Measurements from ENCODE around the gene BSCL2. TPM values are rescaled to one million over a fixed set of nuclear protein-coding genes. Genes with fewer than 3 reads are reported as not detected.

The BSCL2 gene
- polyA plus RNA-seq, 1 experiment: 42.8 TPM

DNA sequence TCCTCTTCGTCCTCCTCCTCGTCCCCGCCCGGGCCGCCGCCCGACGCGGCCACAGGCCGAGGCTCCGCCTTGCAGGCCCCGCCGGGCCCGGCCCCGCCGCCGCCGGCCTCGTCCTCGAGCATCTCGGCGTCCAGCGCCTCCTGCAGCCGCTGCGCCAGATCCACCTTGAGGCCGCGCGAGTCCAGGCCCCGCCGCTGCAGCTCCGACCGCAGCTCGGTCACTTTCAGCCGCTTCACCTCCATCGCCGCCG, 19.6 kb upstream of the BSCL2 start:
- CTCF ChIA-PET: interaction anchor here (0.5 to 1.8 kb wide), 4 partner anchors 21 to 60 kb away, joined by 3 to 6 read pairs (median 4); no protein-coding TSS in a partner anchor
- Histone ChIP-seq H3K27me3 (ENCODE audit: control insufficient read depth, insufficient read depth, low read length) (no peaks in the 10 kb centered on the region), H3K27ac (ENCODE audit: low read depth, low read length) (peak overlapping the region; percentile 70), H3K4me3 (ENCODE audit: low read depth, low read length) (peak overlapping the region; percentile 99), H3K9me3 (ENCODE audit: control insufficient read depth, insufficient read depth, low read length) (no peaks in the 10 kb centered on the region; the same call in 1 of the 2 replicates)
- DNase-seq (ENCODE audit: low read depth, low spot score): no peak
- TF ChIP-seq, protein P1, sequence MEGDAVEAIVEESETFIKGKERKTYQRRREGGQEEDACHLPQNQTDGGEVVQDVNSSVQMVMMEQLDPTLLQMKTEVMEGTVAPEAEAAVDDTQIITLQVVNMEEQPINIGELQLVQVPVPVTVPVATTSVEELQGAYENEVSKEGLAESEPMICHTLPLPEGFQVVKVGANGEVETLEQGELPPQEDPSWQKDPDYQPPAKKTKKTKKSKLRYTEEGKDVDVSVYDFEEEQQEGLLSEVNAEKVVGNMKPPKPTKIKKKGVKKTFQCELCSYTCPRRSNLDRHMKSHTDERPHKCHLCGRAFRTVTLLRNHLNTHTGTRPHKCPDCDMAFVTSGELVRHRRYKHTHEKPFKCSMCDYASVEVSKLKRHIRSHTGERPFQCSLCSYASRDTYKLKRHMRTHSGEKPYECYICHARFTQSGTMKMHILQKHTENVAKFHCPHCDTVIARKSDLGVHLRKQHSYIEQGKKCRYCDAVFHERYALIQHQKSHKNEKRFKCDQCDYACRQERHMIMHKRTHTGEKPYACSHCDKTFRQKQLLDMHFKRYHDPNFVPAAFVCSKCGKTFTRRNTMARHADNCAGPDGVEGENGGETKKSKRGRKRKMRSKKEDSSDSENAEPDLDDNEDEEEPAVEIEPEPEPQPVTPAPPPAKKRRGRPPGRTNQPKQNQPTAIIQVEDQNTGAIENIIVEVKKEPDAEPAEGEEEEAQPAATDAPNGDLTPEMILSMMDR (IDR thresholded peaks at IDR 0.05; ENCODE audit: low read depth, low read length): no peak
- POLR2A ChIA-PET: interaction anchor here (0.5 to 3.7 kb wide), 25 partner anchors 14 to 935 kb away, joined by 3 to 41 read pairs (median 4); partner anchors contain the start of genes C11orf98, CSKMT, EEF1G and GANAB

DNA sequence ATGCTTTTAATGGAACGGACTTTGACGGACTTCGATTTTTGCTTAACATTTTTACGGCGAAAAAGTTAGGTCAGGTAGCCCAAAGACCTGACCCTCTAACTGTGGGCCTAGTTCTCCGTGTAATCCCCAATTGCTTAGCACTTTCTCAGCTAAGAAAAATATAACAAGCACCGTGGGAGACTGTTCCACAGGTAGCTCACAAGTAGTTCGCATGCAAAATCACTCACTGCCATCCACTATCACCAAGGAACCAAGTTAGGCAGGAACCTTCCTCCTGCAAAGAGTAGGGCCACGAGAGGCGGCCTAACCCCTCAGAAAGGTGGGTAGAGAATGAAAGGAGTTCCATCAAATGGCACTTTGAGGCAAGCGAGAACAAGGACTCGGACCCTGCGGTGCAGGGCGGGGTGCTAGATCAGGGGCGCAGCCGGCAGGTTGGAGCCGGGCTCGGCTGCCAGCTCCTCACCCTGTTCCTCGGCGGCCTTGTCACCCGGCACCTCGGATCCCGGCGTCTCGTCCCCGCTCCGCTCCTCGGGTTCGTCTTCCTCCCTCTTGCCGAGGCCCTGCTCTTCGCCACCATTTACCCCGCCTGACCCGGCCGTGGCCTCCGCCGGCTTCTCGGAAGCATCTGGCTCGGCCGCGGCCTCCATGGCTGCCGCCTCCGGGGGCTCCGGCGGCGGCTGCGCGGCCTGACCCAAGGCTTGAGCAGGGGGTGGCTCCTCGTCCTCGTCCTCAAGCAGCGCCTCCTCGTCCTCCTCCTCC, 19.1 kb upstream of the BSCL2 start:
- Histone ChIP-seq H3K27ac (ENCODE audit: low read depth, low read length) (peak overlapping the region; percentile 70), H3K27me3 (ENCODE audit: control insufficient read depth, insufficient read depth, low read length) (no peaks in the 10 kb centered on the region), H3K9me3 (ENCODE audit: control insufficient read depth, insufficient read depth, low read length) (no peaks in the 10 kb centered on the region; the same call in 1 of the 2 replicates), H3K4me3 (ENCODE audit: low read depth, low read length) (peak overlapping the region; percentile 99)
- DNase-seq (ENCODE audit: low read depth, low spot score): no peak
- CTCF ChIA-PET: interaction anchor here (0.6 to 1.8 kb wide), 2 partner anchors 43 to 60 kb away, joined by 3 to 5 read pairs; no protein-coding TSS in a partner anchor
- POLR2A ChIA-PET: interaction anchor here (0.7 to 3.7 kb wide), 14 partner anchors 17 to 935 kb away, joined by 3 to 41 read pairs (median 7); partner anchors contain the start of genes C11orf98, CSKMT, LBHD1 and LRRN4CL
- TF ChIP-seq, protein P1 (IDR thresholded peaks at IDR 0.05; ENCODE audit: low read depth, low read length): no peak

DNA sequence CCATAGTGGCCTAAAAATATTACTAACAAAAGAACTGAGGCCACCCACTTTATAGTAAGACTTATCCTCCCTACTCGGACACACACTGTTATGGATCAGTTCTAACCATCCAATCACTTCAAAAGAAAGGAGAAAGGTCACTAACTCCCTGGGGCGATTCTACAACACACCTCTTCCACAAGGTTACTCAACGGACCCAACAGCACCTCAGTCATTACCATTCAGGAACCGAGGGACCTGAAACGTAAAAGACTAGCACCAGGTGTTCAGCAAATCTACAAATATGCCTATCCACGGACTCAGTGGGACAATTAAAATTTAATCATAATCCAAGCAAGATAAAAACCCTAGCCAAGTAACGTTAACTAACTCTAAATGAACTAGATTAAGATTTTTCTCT, 18.4 kb upstream of the BSCL2 start:
- peak overlapping the region; percentile 99 for H3K4me3 ChIP-seq (ENCODE audit: low read depth, low read length)
- no peak for DNase-seq (ENCODE audit: low read depth, low spot score)
- no peaks in the 10 kb centered on the region; the same call in 1 of the 2 replicates for H3K9me3 ChIP-seq (ENCODE audit: control insufficient read depth, insufficient read depth, low read length)
- CTCF ChIA-PET: no interaction called here
- H3K27ac ChIP-seq (ENCODE audit: low read depth, low read length): no peak overlapping the region
- H3K27me3 ChIP-seq (ENCODE audit: control insufficient read depth, insufficient read depth, low read length): no peaks in the 10 kb centered on the region
- POLR2A ChIA-PET: interaction anchor here (3.1 kb wide), 1 partner anchor 60 kb away, joined by 30 read pairs; the partner anchor contains the start of genes C11orf98 and CSKMT
- TF ChIP-seq, protein P1 (IDR thresholded peaks at IDR 0.05; ENCODE audit: low read depth, low read length): no peak

DNA sequence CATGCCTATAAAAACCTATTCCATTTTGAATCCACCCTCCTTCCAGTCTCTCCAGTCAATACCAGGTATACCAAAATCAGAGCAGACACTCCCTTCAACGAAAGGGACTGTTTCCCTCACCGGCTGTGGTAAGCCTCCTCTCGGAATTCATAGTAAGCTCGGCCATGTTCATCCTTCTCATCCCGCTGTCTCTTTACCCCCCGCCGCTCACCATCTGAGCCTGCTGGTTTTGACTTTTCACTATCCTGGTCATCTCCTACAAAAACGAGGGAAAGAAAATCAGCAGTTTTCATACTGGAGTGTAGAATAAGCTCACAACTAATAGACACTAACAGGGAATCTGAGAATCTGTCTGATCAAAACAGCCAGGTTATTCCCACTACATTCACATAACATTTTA, 16.9 kb upstream of the BSCL2 start:
- Histone ChIP-seq H3K4me3 (ENCODE audit: low read depth, low read length) (peak overlapping the region; percentile 99), H3K27ac (ENCODE audit: low read depth, low read length) (no peak overlapping the region), H3K9me3 (ENCODE audit: control insufficient read depth, insufficient read depth, low read length) (no peaks in the 10 kb centered on the region; the same call in 1 of the 2 replicates), H3K27me3 (ENCODE audit: control insufficient read depth, insufficient read depth, low read length) (no peaks in the 10 kb centered on the region)
- POLR2A ChIA-PET: interaction anchor here (0.7 kb wide), 1 partner anchor 66 kb away, joined by 3 read pairs; no protein-coding TSS in a partner anchor
- no peak for DNase-seq (ENCODE audit: low read depth, low spot score)
- CTCF ChIA-PET: interaction anchor here (1.3 to 1.4 kb wide), 2 partner anchors 62 to 329 kb away, joined by 4 to 7 read pairs; no protein-coding TSS in a partner anchor
- TF ChIP-seq, protein P1 (IDR thresholded peaks at IDR 0.05; ENCODE audit: low read depth, low read length): no peak

DNA sequence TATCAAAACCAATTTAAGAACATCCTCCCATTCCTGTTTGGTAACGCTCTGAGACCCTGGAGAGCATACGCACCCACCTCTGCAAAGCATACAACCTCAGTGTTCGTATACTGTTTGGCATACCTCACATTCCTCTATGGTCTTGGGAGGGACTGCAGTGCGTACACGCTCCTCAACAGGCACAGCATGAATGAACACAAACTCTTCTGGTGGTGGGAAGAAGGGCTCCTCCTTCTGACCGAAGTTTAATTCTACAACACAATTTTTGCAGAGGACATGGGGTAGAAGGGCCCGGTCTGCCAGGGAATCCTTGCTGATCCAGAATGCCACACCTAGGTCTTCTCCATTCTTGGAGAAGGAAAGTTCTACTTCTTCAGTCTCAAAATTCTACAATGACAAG, 14.8 kb upstream of the BSCL2 start:
- Histone ChIP-seq H3K27ac (ENCODE audit: low read depth, low read length) (no peak overlapping the region), H3K27me3 (ENCODE audit: control insufficient read depth, insufficient read depth, low read length) (no peaks in the 10 kb centered on the region), H3K4me3 (ENCODE audit: low read depth, low read length) (no peak overlapping the region), H3K9me3 (ENCODE audit: control insufficient read depth, insufficient read depth, low read length) (no peaks in the 10 kb centered on the region; the same call in 1 of the 2 replicates)
- TF ChIP-seq, protein P1 (IDR thresholded peaks at IDR 0.05; ENCODE audit: low read depth, low read length): 0 out of 2 replicates have a peak, but pooled peaks have one; percentile 26
- DNase-seq (ENCODE audit: low read depth, low spot score): no peak
- POLR2A ChIA-PET: no interaction called here
- CTCF ChIA-PET: interaction anchor here (1.5 kb wide), 1 partner anchor 8 kb away, joined by 3 read pairs; no protein-coding TSS in a partner anchor

Data from AG04450 (cell line).